ENCODE results near the gene PRKAG3. TPM values are rescaled to one million over a fixed set of nuclear protein-coding genes. Genes with fewer than 3 reads are reported as not detected.

PRKAG3 gene
- total and polyA plus RNA-seq, 4 donors: 0.08 TPM; not detected in 3

- 69% methylated on average over 6 of the region's 6 CpGs for WGBS
- Histone ChIP-seq H3K9me3 (ENCODE audit: control insufficient read depth in 4 of 4, low read length in 3 of 4) (no peaks in the 10 kb centered on the region), H3K27me3 (ENCODE audit: control insufficient read depth in 4 of 4, insufficient read depth in 4 of 4, low read length in 3 of 4) (peaks cover 2 to 8% (median 3%) of the 10 kb centered on the region in 4 donors), H3K36me3 (ENCODE audit: control insufficient read depth in 4 of 4, insufficient read depth in 3 of 4, low read depth in 1 of 4, low read length in 3 of 4) (no peaks in the 10 kb centered on the region), H3K4me1 (ENCODE audit: control insufficient read depth in 4 of 4, insufficient read depth in 4 of 4, low read length in 3 of 4) (peaks cover 0 to 4% (median 2%) of the 10 kb centered on the region in 4 donors), H3K27ac (ENCODE audit: low read depth in 1 of 2, low read length in 2 of 2) (no peak overlapping the region), H3K9ac (ENCODE audit: low read depth in 1 of 2, low read length in 2 of 2) (no peak overlapping the region), H3K4me3 (ENCODE audit: low read depth in 1 of 3, low read length in 3 of 3) (no peak overlapping the region)
- no peak for DNase-seq (ENCODE audit: low spot score)
- TF ChIP-seq CTCF (IDR thresholded peaks at IDR 0.05; ENCODE audit: low read depth, low read length, missing input control) (no peak), ZBTB33 (IDR thresholded peaks at IDR 0.05) (no peak), MAX (IDR thresholded peaks at IDR 0.05) (no peak), FOXA2 (IDR thresholded peaks at IDR 0.05) (no peak), TAF1 (conservative IDR thresholded peaks at IDR 0.05) (no peak), JUND (IDR thresholded peaks at IDR 0.05) (no peak), RXRA (IDR thresholded peaks at IDR 0.05) (no peak), SP1 (IDR thresholded peaks at IDR 0.05) (no peak), RAD21 (IDR thresholded peaks at IDR 0.05) (no peak)
Observed at GRCh38 chr2:218865999-218866398, 34.4 kb upstream of the PRKAG3 start.

GRCh38 chr2:218865396-218865795 is 33.8 kb upstream of the PRKAG3 start:
- 82% methylated on average over 4 of the region's 4 CpGs for WGBS

GRCh38 chr2:218863021-218863520 is 31.5 kb upstream of the PRKAG3 start:
- DNase-seq (ENCODE audit: low spot score): no peak
- Histone ChIP-seq H3K27me3 (ENCODE audit: control insufficient read depth in 4 of 4, insufficient read depth in 4 of 4, low read length in 3 of 4) (peaks cover 4 to 16% (median 6%) of the 10 kb centered on the region in 4 donors), H3K4me1 (ENCODE audit: control insufficient read depth in 4 of 4, insufficient read depth in 4 of 4, low read length in 3 of 4) (peaks cover 0 to 20% (median 10%) of the 10 kb centered on the region in 4 donors), H3K36me3 (ENCODE audit: control insufficient read depth in 4 of 4, insufficient read depth in 3 of 4, low read depth in 1 of 4, low read length in 3 of 4) (no peaks in the 10 kb centered on the region), H3K27ac (ENCODE audit: low read depth in 1 of 2, low read length in 2 of 2) (no peak overlapping the region), H3K4me3 (ENCODE audit: low read depth in 1 of 3, low read length in 3 of 3) (no peak overlapping the region), H3K9ac (ENCODE audit: low read depth in 1 of 2, low read length in 2 of 2) (no peak overlapping the region), H3K9me3 (ENCODE audit: control insufficient read depth in 4 of 4, low read length in 3 of 4) (no peaks in the 10 kb centered on the region)
- 73% methylated on average over 3 of the region's 3 CpGs for WGBS
- TF ChIP-seq TAF1 (conservative IDR thresholded peaks at IDR 0.05) (no peak), ZBTB33 (IDR thresholded peaks at IDR 0.05) (no peak), NR2F2 (IDR thresholded peaks at IDR 0.05) (no peak), JUND (IDR thresholded peaks at IDR 0.05) (no peak), EGR1 (IDR thresholded peaks at IDR 0.05; ENCODE audit: low read depth in 2 of 2) (no peak), SP1 (IDR thresholded peaks at IDR 0.05) (no peak), MAX (IDR thresholded peaks at IDR 0.05) (no peak), HNF4A (conservative IDR thresholded peaks at IDR 0.05) (no peak), HNF4G (IDR thresholded peaks at IDR 0.05) (no peak), YY1 (IDR thresholded peaks at IDR 0.05) (no peak), FOXA2 (IDR thresholded peaks at IDR 0.05) (no peak), REST (IDR thresholded peaks at IDR 0.05) (no peak), GABPA (IDR thresholded peaks at IDR 0.05 in 1 of 2, conservative IDR thresholded peaks at IDR 0.05 in 1 of 2) (no peak), FOXA1 (IDR thresholded peaks at IDR 0.05) (no peak)

More at GRCh38 chr2:218865396-218865795, 33.8 kb upstream of the PRKAG3 start:
- Histone ChIP-seq H3K27ac (ENCODE audit: low read depth in 1 of 2, low read length in 2 of 2) (no peak overlapping the region), H3K36me3 (ENCODE audit: control insufficient read depth in 4 of 4, insufficient read depth in 3 of 4, low read depth in 1 of 4, low read length in 3 of 4) (no peaks in the 10 kb centered on the region), H3K4me3 (ENCODE audit: low read depth in 1 of 3, low read length in 3 of 3) (no peak overlapping the region), H3K9me3 (ENCODE audit: control insufficient read depth in 4 of 4, low read length in 3 of 4) (no peaks in the 10 kb centered on the region), H3K4me1 (ENCODE audit: control insufficient read depth in 4 of 4, insufficient read depth in 4 of 4, low read length in 3 of 4) (peaks cover 0 to 7% (median 4%) of the 10 kb centered on the region in 4 donors), H3K27me3 (ENCODE audit: control insufficient read depth in 4 of 4, insufficient read depth in 4 of 4, low read length in 3 of 4) (peaks cover 3 to 9% (median 4%) of the 10 kb centered on the region in 4 donors), H3K9ac (ENCODE audit: low read depth in 1 of 2, low read length in 2 of 2) (no peak overlapping the region)
- no peak for TF ChIP-seq MAX (IDR thresholded peaks at IDR 0.05)
- no peak for DNase-seq (ENCODE audit: low spot score)
